Measurements from ENCODE around the gene MRM2. TPM values are rescaled to one million over a fixed set of nuclear protein-coding genes. Genes with fewer than 3 reads are reported as not detected.

Gene MRM2
- total RNA-seq, 1 experiment from 2014 or later: 34.7 TPM

GRCh38 chr7:2215851-2216250 lies 26.2 kb downstream of the MRM2 start:
- no peak overlapping the region for H3K4me3 ChIP-seq (replicated peaks in 1 of 2; ENCODE audit: low read depth in 1 of 2, low read length in 2 of 2)
- CTCF ChIA-PET: no interaction called here
- no TSS peak for BruUV-seq (replicated peaks)

More at GRCh38 chr7:2215851-2216250, 26.2 kb downstream of the MRM2 start:
- no peak for TF ChIP-seq YY1 (IDR thresholded peaks at IDR 0.05; ENCODE audit: extremely low read depth, insufficient replicate concordance, low read depth, low read length)
- no peak for TF ChIP-seq REST (IDR thresholded peaks at IDR 0.05; ENCODE audit: low read depth)
- DNase-seq (ENCODE audit: low read depth, low spot score): no peak
- no peak overlapping the region for H2AFZ ChIP-seq (ENCODE audit: low read depth, low read length, poor library complexity, severe bottlenecking)
- no peaks in the 10 kb centered on the region; the same call in 1 of the 2 replicates for H3K79me2 ChIP-seq (ENCODE audit: insufficient read depth, low read length)
- no peak overlapping the region for H3K27ac ChIP-seq (ENCODE audit: low read depth, low read length)
- H3K27me3 ChIP-seq (ENCODE audit: insufficient read depth, low read length): no peaks in the 10 kb centered on the region
- no peaks in the 10 kb centered on the region for H4K20me1 ChIP-seq (ENCODE audit: insufficient read depth)
- H3K9ac ChIP-seq (ENCODE audit: low read length): no peak overlapping the region
- intact Hi-C loops (cut with micrococcal nuclease): no loop called here
- POLR2A ChIA-PET: no interaction called here
- H3K9me3 ChIP-seq (ENCODE audit: control insufficient read depth in 1 of 2, insufficient read depth in 1 of 2, low read depth in 1 of 2, low read length in 2 of 2): no peaks in the 10 kb centered on the region
- H3K9me2 ChIP-seq (ENCODE audit: insufficient read depth): no peaks in the 10 kb centered on the region
- RAD21 ChIA-PET (ENCODE audit: low non-redundant PET in 1 of 2, low total read pairs in 2 of 2, uncharacterized antibody in 2 of 2, unreplicated experiment in 2 of 2): no interaction called here
- no peak for ATAC-seq
- H3K36me3 ChIP-seq (ENCODE audit: control insufficient read depth in 1 of 2, insufficient read depth in 2 of 2, low read length in 2 of 2): peaks cover 13 to 36% of the 10 kb centered on the region in 2 experiments
- no peak overlapping the region for H3K4me2 ChIP-seq (ENCODE audit: low read length)
- H3K4me1 ChIP-seq (ENCODE audit: control insufficient read depth in 1 of 2, insufficient read depth in 2 of 2, low read length in 2 of 2): no peaks in the 10 kb centered on the region

Data from HCT116 (cell line).